ENCODE measurements around the gene CUX1.
"Not testable (repeated sequence)": the region's sequence is repeated elsewhere in the genome, so short reads cannot be mapped to it uniquely, and the experiment has no call there.

Gene CUX1

GRCh38 chr7:101918426-101918825, 101.0 kb downstream of the CUX1 start:
- no peak for TF ChIP-seq POLR2A (IDR thresholded peaks at IDR 0.05; ENCODE audit: low read depth, low read length)
- TF ChIP-seq POLR2AphosphoS5 (IDR thresholded peaks at IDR 0.05; ENCODE audit: low read depth, low read length) = no peak
- TF ChIP-seq TAF1 (IDR thresholded peaks at IDR 0.05; ENCODE audit: borderline replicate concordance, low read depth, low read length) = no peak
- DNase-seq (ENCODE audit: insufficient read length) (no peak), FAIRE-seq (no peak)

GRCh38 chr7:101919363-101920115, 102.1 kb downstream of the CUX1 start:
- TF ChIP-seq POLR2AphosphoS5 (IDR thresholded peaks at IDR 0.05; ENCODE audit: low read depth, low read length) = no peak
- TF ChIP-seq POLR2A (IDR thresholded peaks at IDR 0.05; ENCODE audit: low read depth, low read length) = no peak
- TF ChIP-seq TAF1 (IDR thresholded peaks at IDR 0.05; ENCODE audit: borderline replicate concordance, low read depth, low read length) = no peak
- DNase-seq (ENCODE audit: insufficient read length) (no peak), FAIRE-seq (no peak)

GRCh38 chr7:101921061-101921460, 103.6 kb downstream of the CUX1 start:
- FAIRE-seq (no peak), DNase-seq (ENCODE audit: insufficient read length) (no peak)
- TF ChIP-seq TAF1 (IDR thresholded peaks at IDR 0.05; ENCODE audit: borderline replicate concordance, low read depth, low read length) (no peak), POLR2A (IDR thresholded peaks at IDR 0.05; ENCODE audit: low read depth, low read length) (no peak), POLR2AphosphoS5 (IDR thresholded peaks at IDR 0.05; ENCODE audit: low read depth, low read length) (no peak)

- not testable (repeated sequence) for FAIRE-seq; DNase-seq (ENCODE audit: insufficient read length)
Observed at GRCh38 chr7:101921546-101922489, 104.4 kb downstream of the CUX1 start.

- TF ChIP-seq POLR2A (IDR thresholded peaks at IDR 0.05; ENCODE audit: low read depth, low read length) (no peak), POLR2AphosphoS5 (IDR thresholded peaks at IDR 0.05; ENCODE audit: low read depth, low read length) (no peak), TAF1 (IDR thresholded peaks at IDR 0.05; ENCODE audit: borderline replicate concordance, low read depth, low read length) (no peak)
- FAIRE-seq (no peak), DNase-seq (ENCODE audit: insufficient read length) (no peak)
Observed at GRCh38 chr7:101922631-101923601, 105.5 kb downstream of the CUX1 start.

- TF ChIP-seq TAF1 (IDR thresholded peaks at IDR 0.05; ENCODE audit: borderline replicate concordance, low read depth, low read length) (no peak), POLR2A (IDR thresholded peaks at IDR 0.05; ENCODE audit: low read depth, low read length) (no peak), POLR2AphosphoS5 (IDR thresholded peaks at IDR 0.05; ENCODE audit: low read depth, low read length) (no peak)
- DNase-seq (ENCODE audit: insufficient read length) (no peak), FAIRE-seq (no peak)
Observed at GRCh38 chr7:101923602-101923985, 106.2 kb downstream of the CUX1 start.

GRCh38 chr7:101924171-101924570, 106.7 kb downstream of the CUX1 start:
- no peak for FAIRE-seq
- DNase-seq (ENCODE audit: insufficient read length) = no peak
- TF ChIP-seq POLR2AphosphoS5 (IDR thresholded peaks at IDR 0.05; ENCODE audit: low read depth, low read length) (no peak), TAF1 (IDR thresholded peaks at IDR 0.05; ENCODE audit: borderline replicate concordance, low read depth, low read length) (no peak)

GRCh38 chr7:101926265-101926664, 108.8 kb downstream of the CUX1 start:
- DNase-seq (ENCODE audit: insufficient read length) (no peak), FAIRE-seq (no peak)
- TF ChIP-seq POLR2A (IDR thresholded peaks at IDR 0.05; ENCODE audit: low read depth, low read length) (no peak), POLR2AphosphoS5 (IDR thresholded peaks at IDR 0.05; ENCODE audit: low read depth, low read length) (no peak), TAF1 (IDR thresholded peaks at IDR 0.05; ENCODE audit: borderline replicate concordance, low read depth, low read length) (no peak)

GRCh38 chr7:101927389-101927788, 110.0 kb downstream of the CUX1 start:
- DNase-seq (ENCODE audit: insufficient read length) (no peak), FAIRE-seq (no peak)
- no peak for TF ChIP-seq POLR2AphosphoS5 (IDR thresholded peaks at IDR 0.05; ENCODE audit: low read depth, low read length)
- no peak for TF ChIP-seq TAF1 (IDR thresholded peaks at IDR 0.05; ENCODE audit: borderline replicate concordance, low read depth, low read length)

GRCh38 chr7:101927802-101928201, 110.4 kb downstream of the CUX1 start:
- TF ChIP-seq POLR2AphosphoS5 (IDR thresholded peaks at IDR 0.05; ENCODE audit: low read depth, low read length) (no peak), TAF1 (IDR thresholded peaks at IDR 0.05; ENCODE audit: borderline replicate concordance, low read depth, low read length) (no peak), POLR2A (IDR thresholded peaks at IDR 0.05; ENCODE audit: low read depth, low read length) (no peak)
- FAIRE-seq (no peak), DNase-seq (ENCODE audit: insufficient read length) (no peak)

GRCh38 chr7:101929256-101929655, 111.8 kb downstream of the CUX1 start:
- FAIRE-seq (no peak), DNase-seq (ENCODE audit: insufficient read length) (no peak)
- no peak for TF ChIP-seq TAF1 (IDR thresholded peaks at IDR 0.05; ENCODE audit: borderline replicate concordance, low read depth, low read length)
- TF ChIP-seq POLR2A (IDR thresholded peaks at IDR 0.05; ENCODE audit: low read depth, low read length) = no peak
- no peak for TF ChIP-seq POLR2AphosphoS5 (IDR thresholded peaks at IDR 0.05; ENCODE audit: low read depth, low read length)

- not testable (repeated sequence) for FAIRE-seq; DNase-seq (ENCODE audit: insufficient read length)
Observed at GRCh38 chr7:101929911-101930310, 112.5 kb downstream of the CUX1 start.

Data from GM12892 (cell line).